DND-41 (cell line): ENCODE data around the gene DNMT1.

ENCODE experiments used
- ATAC-seq: fragments of 200-7000 bp; cut with Tn5 transposase; 3 replicates; pipeline ENCODE4 v1.9.1; 2021; ENCODE audit warnings: low read depth; ENCODE audit not compliant: insufficient read depth
- DNase-seq: peaks from one replicate; pipeline ENCODE4 v3.0.0-alpha.2; 2020
- H2AFZ ChIP-seq: 2 replicates; pipeline ENCODE4 v1.6.0; 2012; ENCODE audit warnings: low read depth, low read length
- H3K27ac ChIP-seq: 2 replicates; pipeline ENCODE4 v1.5.1; 2012; ENCODE audit warnings: low read length, inconsistent platforms
- H3K27me3 ChIP-seq: fragments of 200-600 bp; sonication (generic); 2 replicates; pipeline ENCODE4 v1.6.0; 2012; ENCODE audit warnings: low read length, mild to moderate bottlenecking, inconsistent platforms; ENCODE audit not compliant: insufficient read depth, poor library complexity
- H3K36me3 ChIP-seq: 2 replicates; pipeline ENCODE4 v1.5.1; 2012; ENCODE audit warnings: low read length, inconsistent platforms; ENCODE audit not compliant: insufficient read depth
- H3K4me1 ChIP-seq: 2 replicates; pipeline ENCODE4 v1.5.1; 2012; ENCODE audit warnings: mild to moderate bottlenecking, low read length; ENCODE audit not compliant: insufficient read depth
- H3K4me2 ChIP-seq: 2 replicates; pipeline ENCODE4 v1.6.0; 2012; ENCODE audit warnings: mild to moderate bottlenecking, moderate library complexity, low read length, inconsistent platforms; ENCODE audit not compliant: insufficient read depth
- H3K4me3 ChIP-seq, 2 experiments: fragments of 200-600 bp in 1 of 2; shearing (Covaris generic) in 1 of 2; 2 replicates each; pipeline ENCODE4 v1.5.1; 2012 to 2016; ENCODE audit warnings: inconsistent platforms in 2 of 2, low read length in 2 of 2, mild to moderate bottlenecking in 2 of 2, low read depth in 1 of 2, moderate library complexity in 1 of 2
- H3K79me2 ChIP-seq: 2 replicates; pipeline ENCODE4 v1.6.0; 2012; ENCODE audit warnings: low read length, inconsistent platforms; ENCODE audit not compliant: insufficient read depth
- H3K9ac ChIP-seq: 2 replicates; pipeline ENCODE4 v1.6.0; 2012; ENCODE audit warnings: low read depth, mild to moderate bottlenecking, inconsistent platforms, low read length, moderate library complexity
- H3K9me3 ChIP-seq: 2 replicates; pipeline ENCODE4 v1.5.1; 2012; ENCODE audit warnings: low read length, moderate library complexity, mild to moderate bottlenecking, inconsistent platforms; ENCODE audit not compliant: insufficient read depth, severe bottlenecking
- H4K20me1 ChIP-seq: 2 replicates; pipeline ENCODE4 v1.6.0; 2012; ENCODE audit warnings: low read length; ENCODE audit not compliant: insufficient read depth
- EZH2 ChIP-seq: IDR thresholded peaks from 3 replicates; pipeline ENCODE4 v1.6.1; 2012; ENCODE audit warnings: borderline replicate concordance, low read depth, mild to moderate bottlenecking, moderate library complexity, low read length, inconsistent platforms; ENCODE audit not compliant: severe bottlenecking
- TF ChIP-seq, protein P1 (sequence below): IDR thresholded peaks from 2 replicates; pipeline ENCODE4 v1.5.1; 2012; ENCODE audit warnings: borderline replicate concordance, low read length, moderate library complexity, mild to moderate bottlenecking; ENCODE audit not compliant: poor library complexity, severe bottlenecking; ENCODE audit errors: extremely low read depth

The DNMT1 gene

DNA sequence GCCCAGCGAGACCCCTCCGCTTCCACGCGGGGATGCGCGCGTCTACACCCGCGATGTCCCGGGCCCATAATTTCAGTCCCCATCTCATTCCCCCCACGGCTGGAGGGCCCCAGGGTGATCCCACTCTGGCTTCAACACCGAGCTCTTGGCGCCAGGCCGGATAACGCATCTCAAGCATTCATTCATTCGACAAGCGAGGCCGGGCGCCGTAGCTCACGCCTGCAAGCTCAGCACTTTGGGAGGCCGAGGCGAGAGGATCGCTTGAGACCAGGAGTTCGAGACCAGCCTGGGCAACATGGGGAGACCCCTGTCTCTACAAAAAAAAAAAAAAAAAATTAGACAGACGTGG, 98.2 kb downstream of the DNMT1 start:
- Histone ChIP-seq H2AFZ (no peak overlapping the region), H3K79me2 (no peaks in the 10 kb centered on the region), H3K9me3 (no peaks in the 10 kb centered on the region), H3K27me3 (no peaks in the 10 kb centered on the region), H4K20me1 (0 out of 2 replicates have a peak, but pooled peaks cover 3% of the 10 kb centered on the region), H3K4me3 (no peak overlapping the region), H3K36me3 (peaks cover 2% of the 10 kb centered on the region; the same call in 1 of the 2 replicates), H3K27ac (no peak overlapping the region), H3K4me2 (no peak overlapping the region), H3K4me1 (no peaks in the 10 kb centered on the region), H3K9ac (no peak overlapping the region)
- TF ChIP-seq, protein P1, sequence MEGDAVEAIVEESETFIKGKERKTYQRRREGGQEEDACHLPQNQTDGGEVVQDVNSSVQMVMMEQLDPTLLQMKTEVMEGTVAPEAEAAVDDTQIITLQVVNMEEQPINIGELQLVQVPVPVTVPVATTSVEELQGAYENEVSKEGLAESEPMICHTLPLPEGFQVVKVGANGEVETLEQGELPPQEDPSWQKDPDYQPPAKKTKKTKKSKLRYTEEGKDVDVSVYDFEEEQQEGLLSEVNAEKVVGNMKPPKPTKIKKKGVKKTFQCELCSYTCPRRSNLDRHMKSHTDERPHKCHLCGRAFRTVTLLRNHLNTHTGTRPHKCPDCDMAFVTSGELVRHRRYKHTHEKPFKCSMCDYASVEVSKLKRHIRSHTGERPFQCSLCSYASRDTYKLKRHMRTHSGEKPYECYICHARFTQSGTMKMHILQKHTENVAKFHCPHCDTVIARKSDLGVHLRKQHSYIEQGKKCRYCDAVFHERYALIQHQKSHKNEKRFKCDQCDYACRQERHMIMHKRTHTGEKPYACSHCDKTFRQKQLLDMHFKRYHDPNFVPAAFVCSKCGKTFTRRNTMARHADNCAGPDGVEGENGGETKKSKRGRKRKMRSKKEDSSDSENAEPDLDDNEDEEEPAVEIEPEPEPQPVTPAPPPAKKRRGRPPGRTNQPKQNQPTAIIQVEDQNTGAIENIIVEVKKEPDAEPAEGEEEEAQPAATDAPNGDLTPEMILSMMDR = no peak
- no peak for TF ChIP-seq EZH2
- no peak for ATAC-seq
- DNase-seq = no peak

DNA sequence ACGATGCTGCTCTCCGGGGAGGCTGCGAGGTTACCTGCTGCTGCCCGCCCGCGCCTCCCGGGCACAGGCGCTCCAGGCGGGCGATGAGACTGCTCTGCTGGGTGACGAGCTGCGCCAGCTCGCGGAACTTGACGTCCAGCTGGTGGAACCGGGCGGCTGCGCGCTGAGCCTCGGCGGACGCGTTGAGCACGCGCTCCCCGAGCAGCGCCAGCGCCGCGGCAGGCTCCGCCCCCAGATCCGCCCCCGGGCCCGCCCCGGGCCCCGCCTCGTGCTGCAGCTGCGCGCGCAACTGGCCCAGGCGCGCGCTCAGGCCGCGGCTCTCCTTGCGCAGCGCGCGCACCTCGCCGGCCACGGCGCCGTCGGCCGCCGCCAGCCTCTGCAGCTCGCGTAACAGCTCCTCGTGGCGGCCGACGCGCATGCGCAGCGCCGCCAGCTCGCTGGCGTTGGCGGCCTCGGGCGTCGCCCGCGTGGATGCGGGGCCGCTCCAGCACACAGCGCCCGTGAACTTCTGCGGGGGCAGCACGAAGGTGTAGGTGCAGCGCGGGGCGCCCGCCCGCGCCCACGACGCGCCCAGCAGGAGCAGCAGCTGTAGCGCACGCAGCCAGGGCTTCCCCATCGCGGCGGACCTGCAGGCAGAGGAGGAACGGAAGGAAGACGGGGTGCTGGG, 98.7 kb downstream of the DNMT1 start:
- Histone ChIP-seq H3K9me3 (no peaks in the 10 kb centered on the region), H3K4me3 (no peak overlapping the region)

DNA sequence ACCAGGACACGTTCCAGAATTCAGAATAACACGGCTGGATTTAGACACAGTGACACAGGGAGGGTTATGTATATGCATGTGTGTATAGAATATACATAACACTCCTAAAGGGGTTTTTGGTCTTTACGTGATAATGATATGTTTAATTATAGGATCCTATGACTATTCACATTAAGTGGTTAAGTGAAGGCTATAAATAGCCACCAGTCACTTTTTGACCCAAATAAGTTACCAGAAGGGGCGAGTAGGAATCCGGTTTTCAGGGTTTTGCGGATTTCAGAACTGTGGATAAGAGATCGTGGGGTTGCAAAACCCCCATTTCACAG, 99.2 kb downstream of the DNMT1 start:
- H3K4me2 ChIP-seq = no peak overlapping the region
- no peaks in the 10 kb centered on the region for H3K79me2 ChIP-seq
- no peak for TF ChIP-seq EZH2
- TF ChIP-seq, protein P1 = no peak
- no peaks in the 10 kb centered on the region for H3K9me3 ChIP-seq
- no peak overlapping the region for H3K27ac ChIP-seq
- H3K36me3 ChIP-seq = peaks cover 2% of the 10 kb centered on the region; the same call in 1 of the 2 replicates
- H3K4me1 ChIP-seq = no peaks in the 10 kb centered on the region
- ATAC-seq (no peak), DNase-seq (no peak)
- H3K4me3 ChIP-seq = no peak overlapping the region
- 0 out of 2 replicates have a peak, but pooled peaks cover 3% of the 10 kb centered on the region for H4K20me1 ChIP-seq
- no peak overlapping the region for H3K9ac ChIP-seq
- no peaks in the 10 kb centered on the region for H3K27me3 ChIP-seq
- no peak overlapping the region for H2AFZ ChIP-seq

More for the DNA sequence above, 98.7 kb downstream of the DNMT1 start:
- TF ChIP-seq, protein P1 = no peak
- no peak for TF ChIP-seq EZH2
- no peak overlapping the region for H3K27ac ChIP-seq
- H3K27me3 ChIP-seq = no peaks in the 10 kb centered on the region
- H3K9ac ChIP-seq = no peak overlapping the region
- H3K36me3 ChIP-seq = peaks cover 2% of the 10 kb centered on the region; the same call in 1 of the 2 replicates
- DNase-seq = no peak
- H4K20me1 ChIP-seq = 0 out of 2 replicates have a peak, but pooled peaks cover 3% of the 10 kb centered on the region
- no peak for ATAC-seq
- H3K79me2 ChIP-seq = no peaks in the 10 kb centered on the region
- H2AFZ ChIP-seq = no peak overlapping the region
- H3K4me1 ChIP-seq = no peaks in the 10 kb centered on the region
- no peak overlapping the region for H3K4me2 ChIP-seq
